PFSK-1 (cell line): ENCODE results near the gene LINGO3.

ENCODE experiments used
- POLR2AphosphoS5 ChIP-seq: IDR thresholded peaks from 2 replicates; pipeline ENCODE4 v1.6.1; 2012; ENCODE audit warnings: low read depth, mild to moderate bottlenecking, control low read depth, low read length, moderate library complexity
- TAF1 ChIP-seq: IDR thresholded peaks from 2 replicates; pipeline ENCODE4 v1.6.1; 2012; ENCODE audit warnings: low read length, control low read depth, borderline replicate concordance; ENCODE audit not compliant: insufficient read depth
- TF ChIP-seq, protein P1 (sequence below), 2 experiments: IDR thresholded peaks; 2 replicates each; pipeline versions ENCODE4 v1.6.1 to v1.8.0; 2011 to 2012; ENCODE audit warnings: low read depth in 2 of 2, low read length in 2 of 2, control low read depth in 1 of 2, inconsistent platforms in 1 of 2, mild to moderate bottlenecking in 1 of 2, moderate library complexity in 1 of 2; ENCODE audit not compliant: insufficient read depth in 1 of 2

DNA sequence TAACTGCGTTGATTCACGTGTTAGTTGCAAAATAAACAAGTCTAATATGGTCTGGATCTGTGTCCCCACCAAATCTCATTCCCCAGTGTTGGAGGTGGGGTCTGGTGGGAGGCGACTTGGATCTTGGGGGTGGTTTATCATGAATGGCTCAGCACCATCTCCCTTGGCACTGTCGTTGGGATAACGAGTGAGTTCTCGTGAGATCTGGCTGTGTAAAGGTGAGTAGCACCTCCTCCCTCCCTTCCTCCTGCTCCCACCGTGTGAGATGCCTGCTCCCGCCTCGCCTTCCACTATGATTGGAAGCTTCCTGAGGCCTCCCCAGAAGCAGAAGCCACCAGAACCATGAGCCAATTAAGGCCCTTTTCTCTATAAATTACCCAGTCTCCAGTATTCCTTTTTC, 30.8 kb downstream of the LINGO3 start:
- no peak for TF ChIP-seq POLR2AphosphoS5
- TF ChIP-seq TAF1 = no peak
- TF ChIP-seq, protein P1, sequence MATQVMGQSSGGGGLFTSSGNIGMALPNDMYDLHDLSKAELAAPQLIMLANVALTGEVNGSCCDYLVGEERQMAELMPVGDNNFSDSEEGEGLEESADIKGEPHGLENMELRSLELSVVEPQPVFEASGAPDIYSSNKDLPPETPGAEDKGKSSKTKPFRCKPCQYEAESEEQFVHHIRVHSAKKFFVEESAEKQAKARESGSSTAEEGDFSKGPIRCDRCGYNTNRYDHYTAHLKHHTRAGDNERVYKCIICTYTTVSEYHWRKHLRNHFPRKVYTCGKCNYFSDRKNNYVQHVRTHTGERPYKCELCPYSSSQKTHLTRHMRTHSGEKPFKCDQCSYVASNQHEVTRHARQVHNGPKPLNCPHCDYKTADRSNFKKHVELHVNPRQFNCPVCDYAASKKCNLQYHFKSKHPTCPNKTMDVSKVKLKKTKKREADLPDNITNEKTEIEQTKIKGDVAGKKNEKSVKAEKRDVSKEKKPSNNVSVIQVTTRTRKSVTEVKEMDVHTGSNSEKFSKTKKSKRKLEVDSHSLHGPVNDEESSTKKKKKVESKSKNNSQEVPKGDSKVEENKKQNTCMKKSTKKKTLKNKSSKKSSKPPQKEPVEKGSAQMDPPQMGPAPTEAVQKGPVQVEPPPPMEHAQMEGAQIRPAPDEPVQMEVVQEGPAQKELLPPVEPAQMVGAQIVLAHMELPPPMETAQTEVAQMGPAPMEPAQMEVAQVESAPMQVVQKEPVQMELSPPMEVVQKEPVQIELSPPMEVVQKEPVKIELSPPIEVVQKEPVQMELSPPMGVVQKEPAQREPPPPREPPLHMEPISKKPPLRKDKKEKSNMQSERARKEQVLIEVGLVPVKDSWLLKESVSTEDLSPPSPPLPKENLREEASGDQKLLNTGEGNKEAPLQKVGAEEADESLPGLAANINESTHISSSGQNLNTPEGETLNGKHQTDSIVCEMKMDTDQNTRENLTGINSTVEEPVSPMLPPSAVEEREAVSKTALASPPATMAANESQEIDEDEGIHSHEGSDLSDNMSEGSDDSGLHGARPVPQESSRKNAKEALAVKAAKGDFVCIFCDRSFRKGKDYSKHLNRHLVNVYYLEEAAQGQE (IDR thresholded peaks at IDR 0.05; ENCODE audit: insufficient read depth in 1 of 2, low read depth in 2 of 2, low read length in 2 of 2) = no peak
